Loucy (cell line): ENCODE measurements around the gene GAGE13.
"Not testable (repeated sequence)": the region's sequence is repeated elsewhere in the genome, so short reads cannot be mapped to it uniquely, and the experiment has no call there.

Source experiments
- CTCF ChIP-seq: fragments of 200-600 bp; sonication (generic); conservative IDR thresholded peaks from 2 replicates; pipeline ENCODE4 v1.5.1; 2014; ENCODE audit warnings: mild to moderate bottlenecking, antibody characterized with exemption, low read length
- EZH2phosphoT487 ChIP-seq: fragments of 200-600 bp; IDR thresholded peaks from 2 replicates; pipeline ENCODE4 v1.6.1; 2018; ENCODE audit warnings: antibody characterized with exemption, mild to moderate bottlenecking, moderate library complexity, borderline replicate concordance

DNA sequence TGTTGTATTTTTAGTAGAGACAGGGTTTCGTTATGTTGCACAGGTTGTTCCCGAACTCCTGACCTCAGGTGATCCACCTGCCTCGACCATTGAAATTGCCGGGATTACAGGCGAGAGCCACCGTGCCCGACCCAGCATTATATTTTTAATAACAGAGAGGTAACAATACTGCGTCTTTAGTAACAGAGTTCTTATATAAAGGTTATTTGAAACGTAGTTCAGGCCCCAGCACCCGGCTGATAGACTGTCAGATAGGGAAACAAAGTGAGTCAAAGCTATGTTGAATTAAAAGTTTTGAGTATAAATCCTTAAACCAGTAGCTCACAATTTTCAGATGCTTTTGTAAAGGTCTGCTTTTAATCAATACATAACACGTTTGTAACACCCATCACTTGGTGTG, 14.8 kb downstream of the GAGE13 start:
- not testable (repeated sequence) for TF ChIP-seq CTCF, EZH2phosphoT487
